K562 (cell line): ENCODE measurements around the gene PTH1R. TPM values are rescaled to one million over a fixed set of nuclear protein-coding genes. Genes with fewer than 3 reads are reported as not detected.
A peak's percentile ranks its signal among the peaks of the same experiment; 100 is the strongest.

Experiments used
- ATAC-seq: fragments of 200-7000 bp; cut with Tn5 transposase; 3 replicates; pipeline ENCODE4 v1.9.1; 2020; ENCODE audit warnings: moderate library complexity
- BruUV-seq: library from RNA; stranded (reverse); fragments of 400-500 nt; replicated peaks from 2 replicates; lab custom pipeline; 2021; lab: Mats Ljungman, UMichigan
- CTCF ChIA-PET: fragments of 300-600 bp; formaldehyde crosslinking; extraction: SDS; loops from one replicate; lab custom pipeline; 2021; ENCODE audit warnings: low intra/inter-chr PET ratio; lab: Yijun Ruan, JAX
- POLR2A ChIA-PET: fragments of 300-600, 350-650 bp; sonication (Branson Sonifier 250); formaldehyde crosslinking; extraction: SDS; loops from one replicate; lab custom pipeline; 2021; ENCODE audit warnings: antibody characterized with exemption, inconsistent platforms; lab: Yijun Ruan, JAX
- DNase-seq, 4 experiments: peaks; one replicate each; pipeline versions ENCODE4 v3.0.0 to v3.0.0-alpha.2; 2011 to 2018; ENCODE audit warnings: low spot score in 3 of 4, mixed read lengths in 3 of 4; ENCODE audit errors: extremely low read depth in 1 of 4
- FAIRE-seq: peaks from 2 replicates; lab custom pipeline; 2011; peaks lifted over from hg19 to GRCh38; lab: Jason Lieb, UNC
- H2AFZ ChIP-seq: 2 replicates; pipeline ENCODE4 v1.6.0; 2011; ENCODE audit warnings: low read depth, low read length, control low read depth, inconsistent platforms
- H3K27ac ChIP-seq: fragments of 200-600 bp; 3 replicates; pipeline ENCODE4 v1.8.0; 2011; ENCODE audit warnings: low read depth, mild to moderate bottlenecking, control low read depth, inconsistent platforms, low read length, moderate library complexity, mixed read lengths; ENCODE audit errors: extremely low read depth
- H3K27me3 ChIP-seq, 2 experiments: fragments of 300-600 bp in 1 of 2; 2 replicates in 1 of 2; 3 replicates in 1 of 2; pipeline versions ENCODE4 v1.6.0 to v1.8.0; 2011; ENCODE audit warnings: inconsistent platforms in 2 of 2, low read length in 2 of 2, mild to moderate bottlenecking in 1 of 2, mixed read lengths in 1 of 2, moderate library complexity in 1 of 2; ENCODE audit not compliant: control insufficient read depth in 2 of 2, insufficient read depth in 2 of 2
- H3K36me3 ChIP-seq: fragments of 300-600 bp; 3 replicates; pipeline ENCODE4 v1.8.0; 2011; ENCODE audit warnings: mild to moderate bottlenecking, low read length, inconsistent platforms; ENCODE audit not compliant: control insufficient read depth, insufficient read depth
- H3K4me1 ChIP-seq, 2 experiments: fragments of 200-600 bp in 1 of 2; replicated peaks in 1 of 2; 2 replicates in 1 of 2; 3 replicates in 1 of 2; pipeline versions ENCODE4 v1.5.1 to v1.8.0; 2011; ENCODE audit warnings: inconsistent platforms in 2 of 2, low read length in 2 of 2, mild to moderate bottlenecking in 1 of 2, mixed read lengths in 1 of 2, moderate library complexity in 1 of 2; ENCODE audit not compliant: control insufficient read depth in 2 of 2, insufficient read depth in 2 of 2
- H3K4me2 ChIP-seq: 2 replicates; pipeline ENCODE4 v1.6.1; 2011; ENCODE audit warnings: low read length, control low read depth, inconsistent platforms, mixed read lengths; ENCODE audit not compliant: insufficient read depth
- H3K4me3 ChIP-seq: fragments of 200-600 bp; sonication (generic), shearing (Covaris generic); 2 replicates; pipeline ENCODE4 v1.5.1; 2016; ENCODE audit warnings: control low read depth, inconsistent platforms
- H3K79me2 ChIP-seq: fragments of 200-600 bp; 3 replicates; pipeline ENCODE4 v1.8.0; 2011; ENCODE audit warnings: low read length, inconsistent platforms; ENCODE audit not compliant: control insufficient read depth, insufficient read depth
- H3K9ac ChIP-seq, 2 experiments: 2 replicates each; pipeline versions ENCODE4 v1.6.0 to v1.6.1; 2011; ENCODE audit warnings: low read depth in 2 of 2, low read length in 2 of 2, control low read depth in 1 of 2, inconsistent platforms in 1 of 2, mild to moderate bottlenecking in 1 of 2, mixed read lengths in 1 of 2; ENCODE audit not compliant: insufficient read depth in 1 of 2
- H3K9me1 ChIP-seq: one replicate; pipeline ENCODE4 v1.6.0; 2011; ENCODE audit warnings: inconsistent platforms, mild to moderate bottlenecking, low read length, moderate library complexity; ENCODE audit not compliant: control insufficient read depth, insufficient read depth
- H3K9me3 ChIP-seq: replicated peaks from 2 replicates; pipeline ENCODE4 v1.5.1; 2011; ENCODE audit warnings: low read depth, low read length, inconsistent platforms; ENCODE audit not compliant: control insufficient read depth, insufficient read depth
- H4K20me1 ChIP-seq: replicated peaks from 2 replicates; pipeline ENCODE4 v1.6.1; 2011; ENCODE audit warnings: low read length, inconsistent platforms, mixed read lengths; ENCODE audit not compliant: control insufficient read depth, insufficient read depth
- NFRKB ChIP-seq: fragments of 450-650 bp; IDR thresholded peaks from 2 replicates; pipeline ENCODE4 v1.6.1; 2016; ENCODE audit warnings: low read depth
- TFAP4 ChIP-seq: sonication (generic); formaldehyde crosslinking; IDR thresholded peaks from 2 replicates; pipeline ENCODE4 v1.8.0; 2022; ENCODE audit warnings: missing genetic modification reagents, mild to moderate bottlenecking, moderate library complexity, borderline replicate concordance
- ZNF57 ChIP-seq: fragments of 450-650 bp; formaldehyde crosslinking; IDR thresholded peaks from 2 replicates; pipeline ENCODE4 v1.4.0; 2020; ENCODE audit warnings: mild to moderate bottlenecking, moderate library complexity
- WGBS: fragments of 100-300 bp; shearing (Covaris generic); methylation state at CpG from one replicate; pipeline ENCODE4 v1.1.6; 2016; ENCODE audit warnings: low coverage, mixed read lengths; ENCODE audit not compliant: insufficient coverage; ENCODE audit errors: missing lambda C conversion rate; 5-methylcytosine and 5-hydroxymethylcytosine counted together
- in situ Hi-C: fragments of 300-500 bp; cut with MboI; formaldehyde crosslinking; loops from 4 replicates; pipeline ENCODE4 v1.15.0; 2018; ENCODE audit warnings: inconsistent platforms, mixed read lengths
- intact Hi-C: fragments of 100-400 bp; cut with micrococcal nuclease; formaldehyde crosslinking; loops from 2 replicates; pipeline ENCODE4 v1.14.2; 2022
- polyA plus RNA-seq, 8 experiments: library from polyadenylated mRNA; depleted of rRNA in 4 of 8; stranded (reverse) in 5 of 8; unstranded in 3 of 8; fragments of >200 nt; fragmentation: Nextera tagmentation in 2 of 8; fragmentation: Illumina TruSeq in 1 of 8; extraction: Ambion mirVana in 2 of 8; extraction: Trizol in 1 of 8; gene quantifications; 2 replicates each; pipeline versions ENCODE4 v1.2.1 to v1.2.3, GENCODE V29; 2011 to 2014; ENCODE audit warnings: inconsistent platforms in 1 of 8, missing spikeins in 1 of 8
- total RNA-seq, 7 experiments: library from RNA; depleted of rRNA in 6 of 7; stranded (reverse); fragments of >200 nt in 6 of 7; fragmentation: Illumina TruSeq in 2 of 7; extraction: Trizol in 2 of 7; gene quantifications; 2 replicates each; pipeline versions ENCODE4 v1.2.1 to v1.2.3, GENCODE V29; 2011 to 2021; ENCODE audit warnings: low replicate concordance in 1 of 7
- TF ChIP-seq, protein P1 (sequence below): fragments of 450-650 bp; IDR thresholded peaks from 2 replicates; pipeline ENCODE4 v1.6.1; 2018; ENCODE audit not compliant: partially characterized antibody
- TF ChIP-seq, protein P2 (sequence below), 2 experiments: IDR thresholded peaks in 1 of 2; conservative IDR thresholded peaks in 1 of 2; 2 replicates each; pipeline ENCODE4 v1.6.1; 2016; ENCODE audit warnings: low read depth in 2 of 2, mild to moderate bottlenecking in 1 of 2, missing compliant biosample characterization in 1 of 2, missing genetic modification characterization in 1 of 2, moderate library complexity in 1 of 2
- TF ChIP-seq, protein P3 (sequence below): IDR thresholded peaks from 2 replicates; pipeline ENCODE4 v1.6.1; 2016; ENCODE audit warnings: missing genetic modification characterization, missing compliant biosample characterization

Gene PTH1R
- total and polyA plus RNA-seq, 9 of the 15 experiments (the other 6 are each of a cell fraction or from before 2014, with no cell fraction given) = not detected

DNA sequence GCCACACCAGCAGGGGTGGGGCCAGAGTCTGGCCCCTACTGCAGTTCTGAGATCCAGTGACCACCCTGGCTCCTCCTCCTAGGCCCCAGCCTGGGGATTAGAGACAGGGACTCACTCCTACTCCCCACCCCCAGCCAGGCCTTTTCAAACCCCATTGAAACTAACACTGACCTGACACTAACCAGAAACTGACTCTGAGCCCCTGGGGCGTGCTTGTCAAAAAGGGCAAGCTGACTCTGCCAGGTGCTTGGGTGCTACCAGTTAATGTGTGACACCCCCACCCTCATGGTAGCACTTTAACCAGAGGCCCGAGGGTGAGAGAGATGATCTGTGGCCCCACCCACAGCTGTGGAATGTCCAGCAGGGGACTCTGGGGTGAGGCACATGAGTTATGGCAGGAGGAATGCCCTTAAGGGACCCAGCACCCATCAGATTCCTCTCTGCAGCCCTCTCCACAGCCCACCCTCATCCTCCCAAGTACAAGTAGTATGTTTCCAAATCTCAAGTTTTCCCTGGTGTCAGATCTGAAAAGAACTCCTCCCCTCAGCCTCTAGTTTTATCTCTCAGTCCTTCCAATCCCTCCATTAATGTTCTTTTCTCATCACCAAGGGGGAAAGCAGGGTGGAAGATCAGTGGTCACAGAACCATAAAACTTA lies 1.4 kb downstream of the PTH1R start:
- Histone ChIP-seq H3K4me3 (no peak overlapping the region), H3K27ac (no peak overlapping the region), H3K9me3 (no peaks in the 10 kb centered on the region), H4K20me1 (peaks cover 22% of the 10 kb centered on the region), H3K36me3 (no peaks in the 10 kb centered on the region), H3K9me1 (no peaks in the 10 kb centered on the region), H3K4me1 (peaks cover 0 to 30% of the 10 kb centered on the region in 2 experiments; a peak in 3 of 5 replicates), H3K79me2 (no peaks in the 10 kb centered on the region), H3K4me2 (no peak overlapping the region), H3K27me3 (peaks cover 38 to 68% of the 10 kb centered on the region in 2 experiments), H2AFZ (no peak overlapping the region), H3K9ac (peak overlapping the region in 1 of 2 experiments; percentile 68; a peak in 2 of 4 replicates)
- DNase-seq (no peak), FAIRE-seq (no peak), ATAC-seq (0 out of 3 replicates have a peak, but pooled peaks have one; percentile 7)
- intact Hi-C loops (no loop called here), in situ Hi-C loops (no loop called here)
- no TSS peak for BruUV-seq
- 0 out of 2 replicates have a peak, but pooled peaks have one; percentile 15 for TF ChIP-seq TFAP4 (CRISPR knock-in tag)
- TF ChIP-seq ZNF57 (CRISPR knock-in tag) = no peak
- TF ChIP-seq NFRKB = no peak
- TF ChIP-seq, protein P1, sequence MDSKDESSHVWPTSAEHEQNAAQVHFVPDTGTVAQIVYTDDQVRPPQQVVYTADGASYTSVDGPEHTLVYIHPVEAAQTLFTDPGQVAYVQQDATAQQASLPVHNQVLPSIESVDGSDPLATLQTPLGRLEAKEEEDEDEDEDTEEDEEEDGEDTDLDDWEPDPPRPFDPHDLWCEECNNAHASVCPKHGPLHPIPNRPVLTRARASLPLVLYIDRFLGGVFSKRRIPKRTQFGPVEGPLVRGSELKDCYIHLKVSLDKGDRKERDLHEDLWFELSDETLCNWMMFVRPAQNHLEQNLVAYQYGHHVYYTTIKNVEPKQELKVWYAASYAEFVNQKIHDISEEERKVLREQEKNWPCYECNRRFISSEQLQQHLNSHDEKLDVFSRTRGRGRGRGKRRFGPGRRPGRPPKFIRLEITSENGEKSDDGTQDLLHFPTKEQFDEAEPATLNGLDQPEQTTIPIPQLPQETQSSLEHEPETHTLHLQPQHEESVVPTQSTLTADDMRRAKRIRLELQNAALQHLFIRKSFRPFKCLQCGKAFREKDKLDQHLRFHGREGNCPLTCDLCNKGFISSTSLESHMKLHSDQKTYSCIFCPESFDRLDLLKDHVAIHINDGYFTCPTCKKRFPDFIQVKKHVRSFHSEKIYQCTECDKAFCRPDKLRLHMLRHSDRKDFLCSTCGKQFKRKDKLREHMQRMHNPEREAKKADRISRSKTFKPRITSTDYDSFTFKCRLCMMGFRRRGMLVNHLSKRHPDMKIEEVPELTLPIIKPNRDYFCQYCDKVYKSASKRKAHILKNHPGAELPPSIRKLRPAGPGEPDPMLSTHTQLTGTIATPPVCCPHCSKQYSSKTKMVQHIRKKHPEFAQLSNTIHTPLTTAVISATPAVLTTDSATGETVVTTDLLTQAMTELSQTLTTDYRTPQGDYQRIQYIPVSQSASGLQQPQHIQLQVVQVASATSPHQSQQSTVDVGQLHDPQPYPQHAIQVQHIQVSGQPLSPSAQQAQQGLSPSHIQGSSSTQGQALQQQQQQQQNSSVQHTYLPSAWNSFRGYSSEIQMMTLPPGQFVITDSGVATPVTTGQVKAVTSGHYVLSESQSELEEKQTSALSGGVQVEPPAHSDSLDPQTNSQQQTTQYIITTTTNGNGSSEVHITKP = peak; percentile 82
- TF ChIP-seq, protein P2, sequence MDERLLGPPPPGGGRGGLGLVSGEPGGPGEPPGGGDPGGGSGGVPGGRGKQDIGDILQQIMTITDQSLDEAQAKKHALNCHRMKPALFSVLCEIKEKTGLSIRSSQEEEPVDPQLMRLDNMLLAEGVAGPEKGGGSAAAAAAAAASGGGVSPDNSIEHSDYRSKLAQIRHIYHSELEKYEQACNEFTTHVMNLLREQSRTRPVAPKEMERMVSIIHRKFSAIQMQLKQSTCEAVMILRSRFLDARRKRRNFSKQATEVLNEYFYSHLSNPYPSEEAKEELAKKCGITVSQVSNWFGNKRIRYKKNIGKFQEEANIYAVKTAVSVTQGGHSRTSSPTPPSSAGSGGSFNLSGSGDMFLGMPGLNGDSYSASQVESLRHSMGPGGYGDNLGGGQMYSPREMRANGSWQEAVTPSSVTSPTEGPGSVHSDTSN (CRISPR knock-in tag; IDR thresholded peaks at IDR 0.05; ENCODE audit: low read depth) = no peak
- TF ChIP-seq, protein P2 (tag; conservative IDR thresholded peaks at IDR 0.05; ENCODE audit: low read depth) = peak; percentile 41
- TF ChIP-seq, protein P3, sequence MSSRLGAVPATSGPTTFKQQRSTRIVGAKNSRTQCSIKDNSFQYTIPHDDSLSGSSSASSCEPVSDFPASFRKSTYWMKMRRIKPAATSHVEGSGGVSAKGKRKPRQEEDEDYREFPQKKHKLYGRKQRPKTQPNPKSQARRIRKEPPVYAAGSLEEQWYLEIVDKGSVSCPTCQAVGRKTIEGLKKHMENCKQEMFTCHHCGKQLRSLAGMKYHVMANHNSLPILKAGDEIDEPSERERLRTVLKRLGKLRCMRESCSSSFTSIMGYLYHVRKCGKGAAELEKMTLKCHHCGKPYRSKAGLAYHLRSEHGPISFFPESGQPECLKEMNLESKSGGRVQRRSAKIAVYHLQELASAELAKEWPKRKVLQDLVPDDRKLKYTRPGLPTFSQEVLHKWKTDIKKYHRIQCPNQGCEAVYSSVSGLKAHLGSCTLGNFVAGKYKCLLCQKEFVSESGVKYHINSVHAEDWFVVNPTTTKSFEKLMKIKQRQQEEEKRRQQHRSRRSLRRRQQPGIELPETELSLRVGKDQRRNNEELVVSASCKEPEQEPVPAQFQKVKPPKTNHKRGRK (tag) = no peak
- ChIA-PET POLR2A (no interaction called here), CTCF (no interaction called here)
- 18% methylated on average over 2 of the region's 2 CpGs for WGBS
